Fibroblast of lung (primary cell): ENCODE measurements around the gene GLOD5. TPM values are rescaled to one million over a fixed set of nuclear protein-coding genes. Genes with fewer than 3 reads are reported as not detected.

Source experiments
- DNase-seq, 2 donors: peaks; one replicate each; pipeline versions ENCODE4 v3.0.0 to v3.0.0-alpha.2; 2010; ENCODE audit warnings: low read depth in 2 of 2
- H2AFZ ChIP-seq: 2 replicates; pipeline ENCODE4 v1.5.1; 2012; ENCODE audit warnings: low read length, control low read depth, inconsistent platforms
- H3K27ac ChIP-seq: 2 replicates; pipeline ENCODE4 v1.5.1; 2011; ENCODE audit warnings: low read length, control low read depth; ENCODE audit not compliant: insufficient read depth
- H3K27me3 ChIP-seq: 2 replicates; pipeline ENCODE4 v1.5.1; 2011; ENCODE audit warnings: mild to moderate bottlenecking, low read length; ENCODE audit not compliant: control insufficient read depth, insufficient read depth
- H3K36me3 ChIP-seq: 2 replicates; pipeline ENCODE4 v1.5.1; 2011; ENCODE audit warnings: low read length; ENCODE audit not compliant: control insufficient read depth, insufficient read depth
- H3K4me1 ChIP-seq: 2 replicates; pipeline ENCODE4 v1.5.1; 2011; ENCODE audit warnings: low read length; ENCODE audit not compliant: control insufficient read depth, insufficient read depth; ENCODE audit errors: extremely low read depth
- H3K4me2 ChIP-seq: 2 replicates; pipeline ENCODE4 v1.5.1; 2011; ENCODE audit warnings: low read length, control low read depth; ENCODE audit not compliant: insufficient read depth; ENCODE audit errors: extremely low read depth
- H3K4me3 ChIP-seq, 4 experiments: fragments of 200-600 bp in 1 of 4; sonication (generic) in 1 of 4; replicated peaks in 1 of 4; 2 replicates each; pipeline ENCODE4 v1.5.1; 2011 to 2016; ENCODE audit warnings: low read length in 4 of 4, low read depth in 3 of 4, mild to moderate bottlenecking in 3 of 4, control low read depth in 2 of 4, inconsistent platforms in 1 of 4, mixed read lengths in 1 of 4; ENCODE audit not compliant: insufficient read depth in 1 of 4; ENCODE audit errors: control extremely low read depth in 1 of 4
- H3K79me2 ChIP-seq: 2 replicates; pipeline ENCODE4 v1.5.1; 2012; ENCODE audit warnings: mild to moderate bottlenecking, low read length, inconsistent platforms; ENCODE audit not compliant: control insufficient read depth, insufficient read depth
- H3K9ac ChIP-seq: 2 replicates; pipeline ENCODE4 v1.5.1; 2011; ENCODE audit warnings: mild to moderate bottlenecking, low read length, control low read depth; ENCODE audit not compliant: insufficient read depth
- H3K9me3 ChIP-seq: 2 replicates; pipeline ENCODE4 v1.5.1; 2012; ENCODE audit warnings: low read depth, low read length; ENCODE audit not compliant: control insufficient read depth, insufficient read depth
- H4K20me1 ChIP-seq: 2 replicates; pipeline ENCODE4 v1.5.1; 2011; ENCODE audit warnings: low read length; ENCODE audit not compliant: control insufficient read depth, insufficient read depth; ENCODE audit errors: extremely low read depth
- CTCF ChIP-seq, 2 donors: IDR thresholded peaks in 1 of 2; conservative IDR thresholded peaks in 1 of 2; 1 replicate in 1 of 2; 2 replicates in 1 of 2; pipeline ENCODE4 v1.5.1; 2011 to 2012; ENCODE audit warnings: low read length in 2 of 2, control low read depth in 1 of 2, inconsistent platforms in 1 of 2, low read depth in 1 of 2, mild to moderate bottlenecking in 1 of 2
- EZH2 ChIP-seq: IDR thresholded peaks from 2 replicates; pipeline ENCODE4 v1.5.1; 2012; ENCODE audit warnings: low read length, control low read depth, mild to moderate bottlenecking; ENCODE audit errors: missing control alignments
- polyA plus RNA-seq, 2 donors: library from polyadenylated mRNA; depleted of rRNA in 1 of 2; stranded (reverse) in 1 of 2; unstranded in 1 of 2; fragments of >200 nt; gene quantifications; 2 replicates each; pipeline ENCODE4 v1.2.1, GENCODE V29; 2011 to 2012; ENCODE audit warnings: missing spikeins in 1 of 2
- total RNA-seq: library from RNA; depleted of rRNA; stranded (reverse); fragments of >200 nt; gene quantifications from 2 replicates; pipeline ENCODE4 v1.2.1, GENCODE V29; 2014

The GLOD5 gene
- total and polyA plus RNA-seq, 2 donors (not counting 1 experiment from before 2014, with no cell fraction given), result not detected

- H3K27ac ChIP-seq, result no peak overlapping the region
- H3K4me2 ChIP-seq, result no peak overlapping the region
Observed at GRCh38 chrX:48714573-48714972, 47.0 kb upstream of the GLOD5 start.

GRCh38 chrX:48715072-48715471 lies 46.5 kb upstream of the GLOD5 start:
- no peak overlapping the region for H3K4me2 ChIP-seq
- no peaks in the 10 kb centered on the region for H3K79me2 ChIP-seq
- no peaks in the 10 kb centered on the region for H4K20me1 ChIP-seq
- no peak overlapping the region for H2AFZ ChIP-seq
- no peaks in the 10 kb centered on the region for H3K27me3 ChIP-seq
- TF ChIP-seq EZH2, result no peak
- TF ChIP-seq CTCF (conservative IDR thresholded peaks at IDR 0.05 in 1 of 2, IDR thresholded peaks at IDR 0.05 in 1 of 2; ENCODE audit: low read depth in 1 of 2, low read length in 2 of 2), result no peak
- H3K4me1 ChIP-seq, result peaks cover 3% of the 10 kb centered on the region
- no peaks in the 10 kb centered on the region for H3K9me3 ChIP-seq
- H3K36me3 ChIP-seq, result no peaks in the 10 kb centered on the region
- H3K4me3 ChIP-seq, result no peak overlapping the region
- DNase-seq, result peak; percentile 25 to 47
- no peak overlapping the region for H3K9ac ChIP-seq
- H3K27ac ChIP-seq, result no peak overlapping the region

More at GRCh38 chrX:48714573-48714972, 47.0 kb upstream of the GLOD5 start:
- H3K79me2 ChIP-seq, result no peaks in the 10 kb centered on the region
- H3K9ac ChIP-seq, result no peak overlapping the region
- peaks cover 3% of the 10 kb centered on the region for H3K4me1 ChIP-seq
- H3K36me3 ChIP-seq, result no peaks in the 10 kb centered on the region
- H3K9me3 ChIP-seq, result no peaks in the 10 kb centered on the region
- H3K27me3 ChIP-seq, result no peaks in the 10 kb centered on the region
- TF ChIP-seq EZH2 (no peak), CTCF (conservative IDR thresholded peaks at IDR 0.05 in 1 of 2, IDR thresholded peaks at IDR 0.05 in 1 of 2; ENCODE audit: low read depth in 1 of 2, low read length in 2 of 2) (no peak)
- H4K20me1 ChIP-seq, result no peaks in the 10 kb centered on the region
- H2AFZ ChIP-seq, result no peak overlapping the region
- peak in 1 of 2 donors; percentile 1 for DNase-seq
- H3K4me3 ChIP-seq, result no peak overlapping the region

- H3K27me3 ChIP-seq, result no peaks in the 10 kb centered on the region
- DNase-seq, result peak in 1 of 2 donors; percentile 34
- no peak overlapping the region for H3K4me2 ChIP-seq
- H3K4me1 ChIP-seq, result peaks cover 3% of the 10 kb centered on the region
- TF ChIP-seq CTCF (conservative IDR thresholded peaks at IDR 0.05 in 1 of 2, IDR thresholded peaks at IDR 0.05 in 1 of 2; ENCODE audit: low read depth in 1 of 2, low read length in 2 of 2) (no peak), EZH2 (no peak)
- no peak overlapping the region for H3K9ac ChIP-seq
- no peak overlapping the region for H2AFZ ChIP-seq
- H3K9me3 ChIP-seq, result no peaks in the 10 kb centered on the region
- H4K20me1 ChIP-seq, result no peaks in the 10 kb centered on the region
- no peaks in the 10 kb centered on the region for H3K79me2 ChIP-seq
- no peak overlapping the region for H3K4me3 ChIP-seq
- no peak overlapping the region for H3K27ac ChIP-seq
- no peaks in the 10 kb centered on the region for H3K36me3 ChIP-seq
Observed at GRCh38 chrX:48715876-48716502, 45.6 kb upstream of the GLOD5 start.
